AG09309 (cell line): Measurements from ENCODE around the gene FOXJ1.

Source experiments
- DNase-seq: peaks from one replicate; pipeline ENCODE4 v3.0.0-alpha.2; 2010; ENCODE audit warnings: low read depth
- H3K4me3 ChIP-seq: 2 replicates; pipeline ENCODE4 v1.5.1; 2011; ENCODE audit warnings: mild to moderate bottlenecking, low read depth, low read length, moderate library complexity; ENCODE audit not compliant: control insufficient read depth
- TF ChIP-seq, protein P1 (sequence below): IDR thresholded peaks from 2 replicates; pipeline ENCODE4 v1.5.1; 2011; ENCODE audit warnings: mild to moderate bottlenecking, low read depth, low read length, inconsistent platforms; ENCODE audit not compliant: insufficient read depth, control insufficient read depth; ENCODE audit errors: missing control alignments

The FOXJ1 gene

GRCh38 chr17:76137351-76138233 lies 3.5 kb downstream of the FOXJ1 start:
- no peak overlapping the region for H3K4me3 ChIP-seq
- no peak for DNase-seq
- TF ChIP-seq, protein P1, sequence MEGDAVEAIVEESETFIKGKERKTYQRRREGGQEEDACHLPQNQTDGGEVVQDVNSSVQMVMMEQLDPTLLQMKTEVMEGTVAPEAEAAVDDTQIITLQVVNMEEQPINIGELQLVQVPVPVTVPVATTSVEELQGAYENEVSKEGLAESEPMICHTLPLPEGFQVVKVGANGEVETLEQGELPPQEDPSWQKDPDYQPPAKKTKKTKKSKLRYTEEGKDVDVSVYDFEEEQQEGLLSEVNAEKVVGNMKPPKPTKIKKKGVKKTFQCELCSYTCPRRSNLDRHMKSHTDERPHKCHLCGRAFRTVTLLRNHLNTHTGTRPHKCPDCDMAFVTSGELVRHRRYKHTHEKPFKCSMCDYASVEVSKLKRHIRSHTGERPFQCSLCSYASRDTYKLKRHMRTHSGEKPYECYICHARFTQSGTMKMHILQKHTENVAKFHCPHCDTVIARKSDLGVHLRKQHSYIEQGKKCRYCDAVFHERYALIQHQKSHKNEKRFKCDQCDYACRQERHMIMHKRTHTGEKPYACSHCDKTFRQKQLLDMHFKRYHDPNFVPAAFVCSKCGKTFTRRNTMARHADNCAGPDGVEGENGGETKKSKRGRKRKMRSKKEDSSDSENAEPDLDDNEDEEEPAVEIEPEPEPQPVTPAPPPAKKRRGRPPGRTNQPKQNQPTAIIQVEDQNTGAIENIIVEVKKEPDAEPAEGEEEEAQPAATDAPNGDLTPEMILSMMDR = no peak

- DNase-seq = no peak
- TF ChIP-seq, protein P1 = no peak
- no peak overlapping the region for H3K4me3 ChIP-seq
These were observed 4.1 kb downstream of the FOXJ1 start for GRCh38 chr17:76137001-76137350.

DNA sequence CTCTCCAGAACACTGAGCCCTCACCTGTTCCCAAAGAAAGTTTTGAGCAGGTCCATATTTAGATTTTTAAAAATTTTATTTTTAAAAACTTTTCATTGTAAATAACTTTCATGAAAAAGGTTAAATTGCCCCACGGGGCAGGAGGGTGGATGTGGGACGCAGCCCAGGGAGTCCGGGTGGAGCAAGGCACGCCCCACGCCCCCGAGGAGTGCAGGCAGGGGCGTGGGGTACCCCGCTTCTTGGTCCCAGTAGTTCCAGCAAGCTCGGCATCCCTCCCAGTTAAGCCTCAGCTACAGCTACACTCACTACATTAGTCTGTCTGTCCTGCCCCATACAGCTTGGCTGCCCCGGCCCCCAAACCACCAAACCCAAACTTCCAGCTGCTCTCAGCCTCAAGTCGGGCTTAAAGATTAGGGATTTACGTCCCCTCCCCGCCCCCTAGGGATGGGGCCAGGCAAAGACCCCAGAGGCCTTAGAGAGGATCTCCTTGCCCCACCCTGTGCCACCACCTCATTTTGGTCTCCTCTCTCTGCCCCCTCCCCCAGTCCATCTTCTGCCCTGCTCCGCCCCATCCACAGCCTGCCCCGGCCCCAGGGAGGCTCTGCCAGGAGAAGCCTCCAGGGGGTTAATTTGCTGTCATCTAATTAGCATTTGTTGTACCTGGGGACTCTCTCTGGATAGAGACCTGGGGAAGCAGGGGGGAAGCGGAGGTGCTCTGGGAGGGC lies 4.6 kb downstream of the FOXJ1 start:
- no peak for DNase-seq
- H3K4me3 ChIP-seq = no peak overlapping the region
- TF ChIP-seq, protein P1 = no peak

DNA sequence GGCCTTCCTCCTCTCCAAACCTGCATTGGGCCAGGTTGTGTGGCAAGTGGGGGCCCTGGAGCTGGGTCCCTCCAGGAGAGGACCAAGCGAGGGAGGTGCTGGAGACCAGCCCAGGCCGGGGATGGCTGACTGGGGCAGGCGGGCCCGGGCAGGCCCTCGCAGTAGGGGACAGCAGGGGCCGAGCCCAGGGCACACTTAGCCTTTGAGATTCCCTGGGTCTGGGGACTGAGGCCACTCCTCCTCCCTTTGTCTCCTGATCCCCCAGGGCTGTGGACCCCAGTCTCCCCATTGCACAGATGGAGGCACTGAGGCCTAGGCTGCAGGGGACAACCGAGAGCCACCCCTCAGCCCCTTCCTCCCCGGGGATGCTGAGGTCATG lies 5.2 kb downstream of the FOXJ1 start:
- no peak for DNase-seq
- no peak overlapping the region for H3K4me3 ChIP-seq
- TF ChIP-seq, protein P1 = no peak

DNA sequence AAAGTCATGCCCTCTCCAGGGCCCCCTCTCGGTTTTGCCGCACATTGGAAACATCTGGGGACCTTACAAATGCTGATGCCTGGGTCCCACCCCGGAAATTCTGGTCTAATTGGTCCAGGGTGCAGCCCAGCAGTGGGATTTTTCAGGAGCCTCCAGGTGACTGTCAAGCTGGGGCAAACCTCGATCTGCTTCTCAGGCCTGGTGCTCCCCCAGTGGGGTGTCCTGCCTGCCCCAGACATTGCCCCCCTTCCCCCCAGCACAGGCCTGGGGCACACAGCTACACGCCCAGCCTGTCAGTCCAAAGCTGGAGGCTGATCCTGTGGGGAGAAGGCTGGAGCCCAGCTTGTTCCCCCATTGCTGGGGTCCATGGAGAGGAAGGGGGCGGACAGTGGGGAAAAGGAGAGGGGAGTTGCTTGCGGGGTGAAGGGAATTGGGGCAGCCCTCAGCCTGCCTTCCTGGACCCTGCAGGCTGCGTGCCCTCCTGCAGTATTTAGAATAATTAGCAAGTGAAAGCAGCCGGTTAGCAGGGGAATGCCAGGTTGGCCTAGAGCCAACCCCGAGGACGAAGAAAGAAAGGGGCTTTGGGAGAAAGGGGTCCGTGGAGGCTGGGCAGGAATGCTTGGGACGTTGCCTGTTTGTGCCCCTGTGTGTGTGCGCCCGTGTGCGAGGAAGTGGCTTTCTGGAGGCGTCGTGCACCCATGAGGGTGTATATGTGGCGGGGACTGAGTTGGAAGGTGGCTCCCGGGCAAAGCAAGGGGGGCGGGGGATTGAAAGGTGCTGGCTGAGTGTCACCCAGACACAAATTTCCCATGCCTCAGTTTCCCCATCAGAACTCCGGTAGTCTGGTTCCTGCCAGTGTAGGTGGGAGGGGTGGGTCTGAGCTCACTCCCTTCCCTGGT lies 5.9 kb downstream of the FOXJ1 start:
- TF ChIP-seq, protein P1 = no peak
- no peak overlapping the region for H3K4me3 ChIP-seq
- DNase-seq = no peak
